HG03457 (cell line): ENCODE data around the gene LRP1-AS.

Experiments used
- ATAC-seq: cut with Tn5 transposase; IDR thresholded peaks from one replicate; pipeline ENCODE4 v1.9.1; 2021; ENCODE audit warnings: moderate number of reproducible peaks; ENCODE audit not compliant: unreplicated experiment

Gene LRP1-AS

DNA sequence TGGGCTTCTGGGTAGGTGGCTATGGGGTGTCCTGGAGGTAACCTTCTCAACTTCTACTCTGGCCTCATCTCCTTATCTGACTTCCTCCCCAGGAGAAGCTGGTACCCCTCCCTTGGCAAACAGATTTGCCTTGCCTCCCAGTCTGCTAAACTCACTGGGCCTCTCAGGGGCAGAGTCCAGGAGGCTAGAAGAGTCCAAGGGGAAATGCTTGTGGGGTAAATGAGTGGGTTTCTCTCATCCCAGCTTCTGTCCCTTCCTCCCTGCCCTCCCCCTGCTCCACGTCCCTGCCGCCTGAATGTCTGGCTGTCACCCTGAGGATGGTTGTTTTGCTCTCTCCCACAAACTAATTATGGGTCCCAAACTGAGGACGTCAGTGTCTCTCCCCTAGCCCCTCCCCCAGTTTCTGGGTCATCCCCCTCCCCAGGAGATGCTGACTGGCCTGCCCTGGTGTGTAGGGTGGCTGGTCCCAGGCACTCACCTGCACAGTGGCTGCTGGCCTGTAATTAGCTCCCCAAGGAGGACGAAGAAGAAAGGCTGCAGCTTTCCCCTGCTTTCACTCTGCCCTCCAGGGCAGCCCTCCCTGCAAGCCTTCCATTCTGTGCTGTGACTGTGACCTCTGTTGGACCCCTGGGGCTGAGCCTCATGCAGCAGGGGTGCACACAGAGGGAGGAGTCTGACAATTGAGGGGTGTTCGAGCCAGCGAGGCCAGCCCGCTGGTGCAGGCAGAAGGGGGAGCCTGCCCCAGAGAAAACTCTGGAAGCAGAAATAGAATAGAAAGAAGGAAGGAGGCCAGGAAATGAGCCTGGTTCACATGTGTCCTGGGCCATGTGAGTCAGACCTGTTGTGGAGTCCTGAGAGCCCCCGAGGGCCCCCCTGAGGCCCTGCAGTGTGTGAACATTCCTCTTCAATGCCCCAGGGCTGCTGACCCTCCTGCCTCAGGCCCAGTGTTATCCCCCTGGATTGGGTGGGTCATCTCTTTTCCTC, at the start of gene LRP1-AS:
LRP1-AS (minus strand) TSS at position 659 of the 984 bp plus-strand sequence.
- no peak for ATAC-seq

DNA sequence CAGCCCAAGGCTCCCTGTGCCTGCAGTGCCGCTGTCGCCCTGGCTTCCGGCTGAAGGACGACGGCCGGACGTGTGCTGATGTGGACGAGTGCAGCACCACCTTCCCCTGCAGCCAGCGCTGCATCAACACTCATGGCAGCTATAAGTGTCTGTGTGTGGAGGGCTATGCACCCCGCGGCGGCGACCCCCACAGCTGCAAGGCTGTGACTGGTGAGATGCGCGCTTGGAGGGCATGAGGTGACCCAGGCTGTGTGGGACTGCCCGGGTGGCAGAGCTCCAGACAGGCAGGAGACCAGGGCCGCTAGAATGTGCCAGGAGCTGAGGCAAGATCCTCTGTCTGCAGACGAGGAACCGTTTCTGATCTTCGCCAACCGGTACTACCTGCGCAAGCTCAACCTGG, 49.5 kb upstream of the LRP1-AS start:
- ATAC-seq = no peak

DNA sequence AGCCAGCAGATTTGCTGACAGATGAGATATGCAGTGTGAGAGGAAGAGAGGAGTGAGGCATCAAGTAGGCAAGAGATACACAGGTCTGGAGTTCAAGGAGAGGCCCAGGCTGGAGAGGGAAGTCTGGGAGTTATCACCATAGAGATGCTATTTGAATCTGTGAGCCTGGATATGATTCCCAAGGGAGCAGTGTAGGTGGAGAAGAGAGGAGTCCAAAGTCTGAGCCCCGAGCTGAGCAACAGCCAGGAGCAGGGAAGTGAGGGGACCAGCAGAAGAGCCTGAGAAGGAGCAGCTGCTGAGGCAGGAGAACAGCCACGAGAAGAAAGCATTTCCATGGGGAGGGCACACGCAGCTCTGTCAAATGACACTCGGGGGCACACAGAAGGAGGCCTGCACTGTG, 49.0 kb upstream of the LRP1-AS start:
- no peak for ATAC-seq

DNA sequence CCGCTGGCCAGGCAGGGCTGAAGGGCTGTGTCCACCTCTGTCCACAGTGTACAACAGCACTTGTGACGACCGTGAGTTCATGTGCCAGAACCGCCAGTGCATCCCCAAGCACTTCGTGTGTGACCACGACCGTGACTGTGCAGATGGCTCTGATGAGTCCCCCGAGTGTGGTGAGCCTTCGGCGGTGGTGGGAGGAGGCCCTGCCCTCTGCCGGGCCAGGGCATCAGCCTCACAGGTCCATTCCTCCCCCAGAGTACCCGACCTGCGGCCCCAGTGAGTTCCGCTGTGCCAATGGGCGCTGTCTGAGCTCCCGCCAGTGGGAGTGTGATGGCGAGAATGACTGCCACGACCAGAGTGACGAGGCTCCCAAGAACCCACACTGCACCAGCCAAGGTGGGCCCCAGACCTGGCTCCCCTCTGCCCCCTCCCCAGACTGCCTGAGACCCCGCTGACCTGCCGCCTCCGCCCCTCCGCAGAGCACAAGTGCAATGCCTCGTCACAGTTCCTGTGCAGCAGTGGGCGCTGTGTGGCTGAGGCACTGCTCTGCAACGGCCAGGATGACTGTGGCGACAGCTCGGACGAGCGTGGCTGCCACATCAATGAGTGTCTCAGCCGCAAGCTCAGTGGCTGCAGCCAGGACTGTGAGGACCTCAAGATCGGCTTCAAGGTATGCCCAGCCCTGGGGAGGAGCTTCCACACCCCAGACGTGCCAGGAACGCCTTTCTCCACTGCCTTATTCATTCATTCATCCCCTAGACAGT, 48.4 kb upstream of the LRP1-AS start:
- ATAC-seq = no peak

DNA sequence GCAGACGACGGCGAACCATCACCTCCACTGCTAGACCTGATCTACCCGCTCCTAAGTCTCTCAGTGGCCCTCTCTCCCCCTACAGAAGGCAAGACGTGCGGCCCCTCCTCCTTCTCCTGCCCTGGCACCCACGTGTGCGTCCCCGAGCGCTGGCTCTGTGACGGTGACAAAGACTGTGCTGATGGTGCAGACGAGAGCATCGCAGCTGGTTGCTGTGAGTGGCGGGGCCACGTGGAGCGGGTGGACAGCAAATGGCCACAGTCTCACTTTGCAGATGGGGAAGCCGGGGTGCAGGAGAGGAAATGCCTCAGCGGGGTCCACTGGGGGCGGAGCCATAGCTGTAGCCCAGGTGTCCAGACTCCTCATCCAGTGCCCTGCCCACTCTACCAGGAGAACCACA, 47.8 kb upstream of the LRP1-AS start:
- ATAC-seq = no peak

DNA sequence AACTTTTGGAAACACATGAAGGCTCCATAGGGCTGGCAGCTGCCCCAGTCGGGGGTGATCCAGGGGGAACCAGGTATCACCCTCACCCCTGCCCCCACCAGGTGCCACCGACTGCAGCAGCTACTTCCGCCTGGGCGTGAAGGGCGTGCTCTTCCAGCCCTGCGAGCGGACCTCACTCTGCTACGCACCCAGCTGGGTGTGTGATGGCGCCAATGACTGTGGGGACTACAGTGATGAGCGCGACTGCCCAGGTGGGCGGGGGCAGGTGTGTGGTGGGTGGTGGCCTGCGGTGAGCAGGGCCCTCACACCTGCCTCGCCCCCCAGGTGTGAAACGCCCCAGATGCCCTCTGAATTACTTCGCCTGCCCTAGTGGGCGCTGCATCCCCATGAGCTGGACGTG, 46.8 kb upstream of the LRP1-AS start:
- no peak for ATAC-seq

DNA sequence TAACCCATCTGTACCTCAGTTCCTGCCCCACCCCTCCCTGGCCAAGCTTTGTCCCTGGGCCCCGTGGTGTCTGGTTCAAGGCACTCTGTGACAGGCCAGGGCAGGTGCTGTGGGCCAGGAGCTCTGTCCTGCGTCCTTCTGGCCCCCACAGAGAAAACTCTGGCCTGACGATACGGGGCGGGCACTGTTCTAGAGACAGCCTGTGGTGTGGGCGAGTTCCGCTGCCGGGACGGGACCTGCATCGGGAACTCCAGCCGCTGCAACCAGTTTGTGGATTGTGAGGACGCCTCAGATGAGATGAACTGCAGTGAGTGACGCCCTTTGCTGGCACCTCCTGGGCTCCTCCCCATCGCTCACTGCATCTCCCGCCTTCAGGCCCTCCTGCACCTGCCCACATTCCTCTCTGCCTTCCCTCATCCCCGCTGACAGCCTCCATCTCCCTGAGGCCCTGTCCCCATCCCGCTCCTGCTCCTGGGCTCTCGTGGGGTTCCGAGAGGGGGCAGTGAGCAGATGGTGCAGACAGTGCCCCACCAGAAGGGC, 46.4 kb upstream of the LRP1-AS start:
- no peak for ATAC-seq

DNA sequence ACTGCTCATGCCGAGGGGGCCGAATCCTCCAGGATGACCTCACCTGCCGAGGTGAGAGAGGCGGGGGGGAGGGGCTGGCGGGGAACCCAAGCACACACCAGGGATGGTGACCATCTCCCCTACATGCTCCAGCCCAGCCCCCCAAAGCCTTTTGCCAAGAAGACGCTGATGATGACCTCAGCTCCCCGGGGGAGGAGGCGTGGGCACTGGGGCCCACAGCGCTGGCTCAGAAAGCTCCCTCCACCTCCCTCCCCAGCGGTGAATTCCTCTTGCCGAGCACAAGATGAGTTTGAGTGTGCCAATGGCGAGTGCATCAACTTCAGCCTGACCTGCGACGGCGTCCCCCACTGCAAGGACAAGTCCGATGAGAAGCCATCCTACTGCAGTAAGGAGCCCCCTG, 45.5 kb upstream of the LRP1-AS start:
- ATAC-seq = no peak

DNA sequence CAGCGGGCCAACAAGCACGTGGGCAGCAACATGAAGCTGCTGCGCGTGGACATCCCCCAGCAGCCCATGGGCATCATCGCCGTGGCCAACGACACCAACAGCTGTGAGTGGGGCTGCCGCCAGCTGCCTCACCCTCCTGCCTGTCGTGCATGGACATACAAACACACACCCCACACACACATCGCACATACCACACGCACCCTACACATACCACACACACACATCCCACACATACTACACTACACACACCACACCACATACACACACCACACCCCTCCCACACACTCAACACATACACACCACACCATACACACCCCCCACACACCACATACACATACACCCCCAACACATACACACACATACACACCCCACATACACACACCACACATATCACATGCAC, 44.0 kb upstream of the LRP1-AS start:
- ATAC-seq = no peak

DNA sequence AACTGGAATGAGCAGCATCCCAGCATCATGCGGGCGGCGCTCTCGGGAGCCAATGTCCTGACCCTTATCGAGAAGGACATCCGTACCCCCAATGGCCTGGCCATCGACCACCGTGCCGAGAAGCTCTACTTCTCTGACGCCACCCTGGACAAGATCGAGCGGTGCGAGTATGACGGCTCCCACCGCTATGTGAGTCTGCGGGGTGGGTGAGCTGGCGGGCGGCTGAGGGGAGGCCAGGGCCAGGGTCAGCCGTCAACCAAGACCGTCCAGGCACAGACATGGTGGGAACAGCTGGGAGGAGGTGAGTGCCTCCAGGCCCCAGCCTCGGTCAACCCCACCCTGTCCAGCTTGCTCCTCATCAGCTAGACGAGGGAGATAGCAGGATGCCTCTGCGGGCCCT, 43.4 kb upstream of the LRP1-AS start:
- ATAC-seq = no peak

DNA sequence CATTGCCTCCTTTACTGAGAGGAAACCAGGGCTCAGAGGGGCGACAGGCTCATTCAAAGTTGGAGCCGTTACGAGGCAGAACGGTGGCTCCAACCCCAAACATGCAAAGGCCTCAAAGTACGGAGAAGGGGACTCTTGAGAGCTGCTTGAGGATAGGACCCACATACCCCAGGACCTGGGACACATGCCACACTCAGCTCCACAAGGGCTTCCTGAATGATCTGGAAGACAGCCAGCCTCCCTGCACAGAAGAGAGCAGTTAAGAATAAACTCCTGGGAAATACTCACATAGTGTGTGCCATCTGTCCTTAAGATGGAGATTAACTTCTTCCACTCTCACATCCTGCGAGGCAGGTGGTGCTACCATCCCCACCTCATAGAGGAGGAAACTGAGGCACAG, 42.6 kb upstream of the LRP1-AS start:
- ATAC-seq = no peak

DNA sequence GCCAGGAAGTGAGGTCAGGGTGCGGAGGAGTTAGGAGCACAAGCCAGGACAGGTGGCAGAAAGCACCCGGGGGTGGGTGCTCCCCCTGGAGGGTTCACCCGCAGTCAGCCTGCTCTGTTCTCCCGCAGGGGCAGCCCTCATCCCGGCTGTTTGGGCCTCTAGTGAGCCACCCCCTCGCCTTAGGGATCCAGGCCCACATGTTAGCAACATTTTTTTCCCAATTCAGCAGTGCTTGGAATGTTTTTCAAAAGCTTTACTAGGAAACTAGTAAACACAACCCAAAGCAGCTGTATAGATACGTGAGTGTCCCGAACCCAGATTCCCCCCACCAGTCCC, 40.6 kb upstream of the LRP1-AS start:
- no peak for ATAC-seq

DNA sequence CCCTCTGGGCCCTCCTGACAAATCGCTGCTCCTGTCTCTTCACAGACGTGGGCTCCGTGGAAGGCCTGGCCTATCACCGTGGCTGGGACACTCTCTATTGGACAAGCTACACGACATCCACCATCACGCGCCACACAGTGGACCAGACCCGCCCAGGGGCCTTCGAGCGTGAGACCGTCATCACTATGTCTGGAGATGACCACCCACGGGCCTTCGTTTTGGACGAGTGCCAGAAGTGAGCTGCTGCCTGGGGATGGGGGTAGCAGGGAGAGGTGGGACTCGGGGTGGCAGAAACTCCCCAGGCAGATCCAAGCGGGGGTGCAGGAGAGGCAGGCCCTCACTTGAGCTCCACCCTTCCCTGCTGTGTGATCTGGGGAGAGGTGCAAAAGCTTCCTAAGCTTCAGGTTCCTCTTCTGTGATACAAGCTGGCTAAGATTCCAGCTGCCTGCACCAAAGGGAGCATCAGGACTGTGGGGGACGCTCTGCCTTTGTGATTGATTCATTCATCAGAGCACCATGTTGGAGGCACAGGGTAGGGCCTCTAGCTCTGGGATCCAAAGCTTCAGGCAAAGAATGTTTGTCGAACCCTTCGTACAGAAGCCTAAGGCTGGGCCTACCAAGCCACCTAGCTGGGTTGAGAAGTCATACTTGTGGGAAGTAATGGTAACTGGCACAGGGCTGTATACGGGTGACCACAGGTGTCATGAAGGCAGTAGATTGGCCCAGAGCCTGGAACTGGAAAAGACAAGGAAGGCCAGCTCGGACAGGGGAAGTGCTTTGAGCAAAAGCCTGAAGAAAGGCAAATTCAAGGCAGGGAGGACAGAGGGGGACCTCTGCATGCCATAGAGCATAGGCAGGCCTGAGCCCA, 40.0 kb upstream of the LRP1-AS start:
- no peak for ATAC-seq

DNA sequence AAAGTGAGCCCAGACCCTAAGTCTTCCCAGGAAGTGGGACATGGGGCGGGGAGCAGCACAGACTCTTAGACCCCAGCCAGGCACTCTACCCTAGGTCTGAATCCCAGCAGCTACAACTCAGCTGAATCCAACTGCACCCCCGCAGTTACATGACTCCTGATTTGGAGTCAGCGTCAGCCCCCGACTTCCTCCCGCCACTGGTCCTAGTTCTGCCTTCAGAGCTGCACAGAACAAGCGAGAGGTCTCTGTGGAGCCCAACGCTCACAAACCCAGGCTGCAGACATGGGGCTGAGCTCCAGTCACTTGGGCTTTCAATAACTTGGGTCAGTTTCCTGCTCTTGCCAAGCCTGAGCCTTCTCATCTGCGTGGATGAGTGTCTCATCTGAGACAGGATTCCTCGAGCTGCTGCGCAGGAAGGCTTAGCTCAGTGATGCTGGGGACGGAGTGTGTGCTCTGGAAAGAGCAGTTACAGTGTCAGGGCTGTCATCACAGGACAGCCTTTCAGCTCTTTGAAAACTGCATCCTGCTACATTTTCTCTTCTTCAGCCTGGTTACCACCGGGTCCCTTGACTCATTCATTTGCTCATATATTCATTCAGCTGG, 38.6 kb upstream of the LRP1-AS start:
- no peak for ATAC-seq

DNA sequence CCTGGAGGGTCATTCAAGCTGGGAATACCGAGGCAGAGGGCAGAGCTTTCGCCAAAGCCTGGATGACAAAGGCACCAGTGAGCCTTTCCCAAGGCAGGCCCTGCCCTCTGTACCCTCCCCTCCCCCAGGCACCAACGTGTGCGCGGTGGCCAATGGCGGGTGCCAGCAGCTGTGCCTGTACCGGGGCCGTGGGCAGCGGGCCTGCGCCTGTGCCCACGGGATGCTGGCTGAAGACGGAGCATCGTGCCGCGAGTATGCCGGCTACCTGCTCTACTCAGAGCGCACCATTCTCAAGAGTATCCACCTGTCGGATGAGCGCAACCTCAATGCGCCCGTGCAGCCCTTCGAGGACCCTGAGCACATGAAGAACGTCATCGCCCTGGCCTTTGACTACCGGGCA, 38.0 kb upstream of the LRP1-AS start:
- ATAC-seq = no peak

DNA sequence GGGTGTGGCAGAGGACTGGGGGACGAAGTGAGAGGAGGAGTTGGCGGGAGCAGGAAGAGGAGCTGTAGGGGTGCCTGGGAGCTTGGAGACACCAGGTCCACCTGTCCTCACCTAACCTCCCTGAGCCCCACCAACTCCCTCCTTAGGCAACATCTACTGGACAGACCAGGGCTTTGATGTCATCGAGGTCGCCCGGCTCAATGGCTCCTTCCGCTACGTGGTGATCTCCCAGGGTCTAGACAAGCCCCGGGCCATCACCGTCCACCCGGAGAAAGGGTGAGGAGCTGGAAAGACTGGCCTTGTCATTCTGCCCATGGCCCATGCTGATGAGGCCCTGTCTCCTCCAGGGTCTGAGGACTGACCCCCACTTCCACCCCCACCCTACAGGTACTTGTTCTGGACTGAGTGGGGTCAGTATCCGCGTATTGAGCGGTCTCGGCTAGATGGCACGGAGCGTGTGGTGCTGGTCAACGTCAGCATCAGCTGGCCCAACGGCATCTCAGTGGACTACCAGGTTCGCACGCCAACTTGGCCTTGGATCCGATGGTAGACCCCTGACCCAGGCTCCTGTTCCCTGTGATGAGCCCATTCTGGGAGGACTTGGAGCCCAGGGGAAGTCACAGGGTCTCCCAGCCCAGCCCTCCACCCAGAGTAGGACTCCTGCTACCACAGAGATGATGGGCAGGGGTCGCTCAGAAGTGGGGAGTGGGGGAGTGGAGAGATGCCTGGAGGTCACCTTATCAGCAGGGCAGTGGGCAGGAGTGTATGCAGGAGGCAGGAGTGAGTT, 36.7 kb upstream of the LRP1-AS start:
- no peak for ATAC-seq

DNA sequence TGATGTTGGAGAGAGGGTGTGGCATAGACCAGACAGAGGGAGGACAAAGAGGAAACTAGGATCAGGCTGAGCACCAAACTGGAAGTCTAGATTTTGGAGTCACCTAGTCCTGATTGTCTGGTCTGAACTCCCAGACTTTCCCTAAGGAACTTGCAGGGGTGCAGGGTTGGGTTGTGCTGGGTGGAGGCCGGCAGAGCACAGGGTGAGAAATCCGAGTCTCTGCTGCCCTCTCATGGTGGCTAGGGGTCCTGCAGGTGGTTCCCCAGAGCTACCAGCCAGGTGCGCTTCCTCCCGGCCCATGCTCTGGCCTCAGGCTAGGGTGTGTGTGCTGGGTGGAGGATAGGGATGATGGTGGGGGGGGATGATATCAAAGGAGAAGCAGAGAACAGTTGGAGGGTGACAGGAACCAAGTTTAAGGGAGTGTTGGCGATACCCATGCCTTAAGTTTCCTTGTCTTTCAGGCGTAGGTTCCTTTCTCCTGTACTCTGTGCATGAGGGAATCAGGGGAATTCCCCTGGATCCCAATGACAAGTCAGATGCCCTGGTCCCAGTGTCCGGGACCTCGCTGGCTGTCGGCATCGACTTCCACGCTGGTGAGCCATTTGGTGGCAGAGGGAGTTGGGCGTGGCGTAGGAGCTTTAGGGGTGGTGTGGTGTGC, 35.6 kb upstream of the LRP1-AS start:
- ATAC-seq = peak; percentile 89

DNA sequence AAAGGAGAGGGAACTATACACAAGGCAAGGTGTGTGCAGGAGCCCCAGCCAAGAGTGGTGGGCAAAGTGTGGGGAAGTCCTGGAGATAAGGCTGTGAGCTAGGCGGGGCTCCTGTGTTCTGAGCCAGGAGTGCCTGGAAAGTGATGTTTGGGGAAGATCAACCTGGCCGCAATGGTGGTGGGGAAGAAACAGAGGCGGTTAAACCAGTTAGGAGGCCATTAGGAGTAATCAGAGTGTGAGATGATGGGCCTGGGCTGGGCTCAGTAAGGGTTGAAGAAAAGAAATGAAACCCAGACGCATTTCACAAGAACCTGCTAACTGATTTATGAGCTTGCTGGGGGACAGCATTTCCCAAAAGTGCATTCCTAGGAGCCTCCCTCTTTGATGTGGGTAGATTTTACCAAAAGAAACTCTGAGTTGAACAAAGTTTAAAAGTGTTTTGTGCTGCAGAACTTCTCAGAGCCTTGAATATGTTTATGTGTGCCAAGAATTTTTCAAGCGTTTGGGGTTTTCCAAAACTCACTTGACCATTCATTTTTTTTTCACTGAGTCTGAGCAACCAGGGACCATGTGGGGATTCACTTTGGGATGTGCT, 34.2 kb upstream of the LRP1-AS start:
- no peak for ATAC-seq

DNA sequence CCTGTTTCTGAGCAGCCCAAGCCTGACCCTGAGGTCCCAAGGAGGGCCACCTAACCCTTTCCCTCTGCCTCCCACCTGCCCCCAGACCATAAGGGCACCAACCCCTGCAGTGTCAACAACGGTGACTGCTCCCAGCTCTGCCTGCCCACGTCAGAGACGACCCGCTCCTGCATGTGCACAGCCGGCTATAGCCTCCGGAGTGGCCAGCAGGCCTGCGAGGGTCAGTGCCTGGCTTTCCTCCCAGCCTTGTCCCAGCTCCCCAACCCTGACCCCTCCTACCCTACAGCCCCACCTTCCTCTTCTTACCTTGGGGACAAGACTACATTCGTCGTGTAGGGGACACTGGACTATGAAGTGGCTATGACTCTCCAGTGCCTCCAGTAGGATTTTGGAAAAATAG, 33.7 kb upstream of the LRP1-AS start:
- ATAC-seq = no peak
